ENCODE results near the gene ZMYND11.
"Not testable (repeated sequence)": the region's sequence is repeated elsewhere in the genome, so short reads cannot be mapped to it uniquely, and the experiment has no call there.

The ZMYND11 gene

DNA sequence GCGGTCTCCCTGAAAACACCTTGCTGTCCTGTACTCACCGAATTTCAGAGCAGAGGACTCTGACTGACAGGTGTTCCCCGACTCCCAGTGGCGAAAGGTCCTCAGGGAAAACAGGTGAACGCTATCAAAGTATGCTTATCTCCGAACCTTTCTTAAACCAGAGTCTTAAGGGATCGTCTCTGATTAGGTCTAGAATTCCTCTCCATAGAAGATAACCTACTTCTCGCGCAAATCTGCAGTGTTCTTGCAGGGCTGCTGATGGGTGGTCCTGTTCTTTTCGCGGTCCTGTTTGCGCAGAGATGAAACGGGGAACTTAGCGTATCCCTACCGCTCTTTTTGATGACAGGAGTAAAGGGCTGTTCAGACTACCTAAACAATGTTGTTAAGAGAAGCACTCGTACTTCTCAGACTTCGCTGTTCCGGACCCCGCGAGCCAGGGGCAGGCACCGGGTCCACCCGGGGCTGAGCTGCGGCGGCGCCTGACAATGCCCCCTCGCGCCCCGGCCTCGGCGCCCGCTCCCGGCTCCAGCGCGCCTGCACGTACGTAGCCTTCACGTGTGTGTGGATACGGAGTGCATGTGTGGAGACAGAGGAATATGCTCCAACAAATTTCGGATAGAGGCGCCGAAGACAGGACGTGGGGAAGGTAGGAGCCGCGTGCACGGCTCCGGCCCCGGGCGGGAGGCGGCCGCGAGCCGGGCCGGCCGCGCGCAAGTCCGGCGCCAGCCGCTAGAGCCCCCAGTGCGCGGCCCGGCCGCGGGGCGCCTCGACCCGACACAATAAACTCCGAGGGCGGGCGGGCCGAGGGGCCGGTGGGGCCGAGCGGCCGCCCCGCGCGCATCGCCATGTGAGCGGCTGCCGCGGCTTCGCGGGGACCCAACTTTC, 766 bp upstream of the ZMYND11 start:
- peak; percentile 10 for DNase-seq

DNA sequence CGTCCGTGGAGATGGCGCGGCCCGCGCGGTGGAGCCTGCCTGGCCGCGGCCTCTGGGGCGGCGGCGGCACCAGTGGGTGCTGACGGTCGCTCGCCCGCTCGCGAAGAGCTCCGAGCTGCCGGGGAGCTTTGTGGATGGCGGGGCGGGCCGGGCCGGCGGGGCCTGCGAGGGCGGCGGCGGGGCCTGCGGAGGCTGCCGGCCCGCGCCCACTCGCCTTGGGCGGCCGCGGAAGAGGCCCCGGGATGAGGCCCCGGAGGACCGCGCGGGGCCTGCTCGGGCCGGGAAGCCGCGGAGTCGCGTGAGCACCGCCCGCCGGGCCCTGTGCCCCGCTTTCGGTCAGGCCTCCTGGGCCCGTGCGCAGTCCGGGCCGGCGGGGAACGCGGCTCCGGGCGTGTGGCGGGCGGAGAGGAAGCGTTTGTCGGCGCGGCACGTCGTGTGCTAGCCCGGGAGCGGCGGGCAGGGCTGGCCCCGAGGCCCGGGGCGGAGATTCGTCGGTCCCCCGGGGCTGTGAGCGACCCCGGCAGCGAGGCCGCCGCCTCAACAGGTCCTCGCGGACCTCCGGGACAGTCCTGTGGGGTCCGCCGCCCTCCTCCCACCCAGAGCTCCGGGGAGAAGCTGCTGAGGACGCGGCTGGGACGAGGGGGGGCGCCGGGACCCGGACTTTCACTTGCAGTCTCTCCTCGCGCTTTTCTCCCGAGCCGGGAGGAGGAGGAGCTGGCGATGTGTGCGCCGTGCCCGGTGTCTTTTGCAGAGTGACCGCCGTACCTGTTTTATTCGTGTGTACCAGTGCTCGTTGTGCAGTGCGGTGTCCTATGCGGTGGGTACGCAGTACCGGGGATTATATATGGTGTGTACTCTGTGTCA, 578 bp downstream of the ZMYND11 start:
- peak; percentile 48 for DNase-seq

GRCh38 chr10:136465-136762, 1.2 kb downstream of the ZMYND11 start:
- DNase-seq = no peak

- peak; percentile 36 for DNase-seq
Measured at GRCh38 chr10:137031-137430, 1.8 kb downstream of the ZMYND11 start.

GRCh38 chr10:137606-138005, 2.4 kb downstream of the ZMYND11 start:
- no peak for DNase-seq

DNA sequence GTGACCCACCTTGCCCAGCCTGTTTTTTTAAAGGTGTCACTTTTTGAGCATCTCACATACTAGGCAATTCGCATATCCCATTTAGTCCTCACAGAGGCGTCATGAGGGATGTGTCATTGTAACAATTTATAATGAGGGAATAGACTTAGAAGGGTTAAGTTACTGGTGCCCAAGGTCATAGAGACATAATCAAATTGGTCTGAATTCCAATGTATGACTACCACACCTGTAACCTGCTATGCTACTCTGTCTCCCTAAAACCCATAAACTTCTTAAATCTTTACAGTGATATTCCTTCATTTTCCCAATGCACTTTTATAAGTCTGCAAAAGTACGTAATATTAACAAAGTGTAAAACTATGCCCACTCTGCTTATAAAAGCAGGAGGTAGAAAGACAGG, 7.1 kb downstream of the ZMYND11 start:
- DNase-seq = no peak

GRCh38 chr10:152915-153314, 17.7 kb downstream of the ZMYND11 start:
- DNase-seq = no peak

DNA sequence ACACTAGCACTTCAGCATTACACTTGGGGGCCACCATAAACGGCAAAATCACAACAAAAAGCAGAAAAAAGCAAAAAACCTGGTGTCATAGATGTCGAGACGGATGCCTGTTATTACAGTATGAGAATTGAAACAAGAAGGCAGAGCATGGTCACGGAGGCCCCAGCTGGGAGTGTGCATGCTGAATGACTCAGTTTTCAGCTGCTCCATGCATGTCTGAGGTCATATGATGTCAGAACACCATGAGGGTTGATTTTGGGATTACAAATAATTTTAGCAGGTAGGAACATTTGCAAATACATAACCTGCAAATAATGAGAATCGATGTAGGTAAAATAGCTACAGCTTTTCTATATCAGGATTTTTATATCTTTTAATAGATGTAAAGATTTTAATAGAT, 19.1 kb downstream of the ZMYND11 start:
- no peak for DNase-seq

GRCh38 chr10:167383-167782, 32.1 kb downstream of the ZMYND11 start:
- DNase-seq = no peak

DNA sequence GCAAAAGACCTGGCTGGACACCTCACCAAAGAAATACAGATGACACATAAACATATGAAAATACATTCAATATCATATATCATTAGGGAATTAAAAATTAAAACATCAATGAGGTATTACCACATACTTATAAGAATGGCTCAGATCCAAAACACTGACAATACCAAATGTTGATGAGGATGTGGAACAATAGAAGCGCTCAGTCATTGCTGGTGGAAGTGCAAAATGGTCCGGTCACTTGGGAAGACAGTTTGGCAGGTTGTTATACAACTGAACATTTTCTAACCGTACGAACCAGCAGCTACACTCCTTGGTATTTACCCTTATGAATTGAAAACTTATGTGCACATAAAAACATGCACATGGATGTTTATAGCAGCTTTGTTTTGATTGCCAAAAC, 38.5 kb downstream of the ZMYND11 start:
- DNase-seq = no peak

GRCh38 chr10:176677-177076, 41.4 kb downstream of the ZMYND11 start:
- no peak for DNase-seq

DNA sequence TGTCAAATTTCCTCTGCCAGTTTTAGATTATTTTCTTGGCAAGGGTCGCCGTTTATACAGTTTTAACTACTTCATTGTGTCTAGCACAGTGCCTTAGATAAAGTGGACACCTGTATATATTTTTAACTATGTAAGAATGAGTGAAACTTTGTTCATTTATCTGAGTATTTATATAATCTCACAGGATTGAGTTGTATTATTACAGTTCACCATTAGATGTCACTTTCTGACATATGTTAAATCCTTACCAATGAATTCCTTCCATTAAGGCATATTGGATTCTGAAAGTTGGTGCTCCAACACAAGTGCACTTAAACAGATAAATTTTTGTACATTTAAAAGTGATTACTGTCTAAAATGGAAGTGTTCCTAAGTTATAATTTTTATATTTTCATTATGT, 43.0 kb downstream of the ZMYND11 start:
- DNase-seq = no peak

- DNase-seq = no peak
Measured at GRCh38 chr10:178723-179122, 43.5 kb downstream of the ZMYND11 start.

DNA sequence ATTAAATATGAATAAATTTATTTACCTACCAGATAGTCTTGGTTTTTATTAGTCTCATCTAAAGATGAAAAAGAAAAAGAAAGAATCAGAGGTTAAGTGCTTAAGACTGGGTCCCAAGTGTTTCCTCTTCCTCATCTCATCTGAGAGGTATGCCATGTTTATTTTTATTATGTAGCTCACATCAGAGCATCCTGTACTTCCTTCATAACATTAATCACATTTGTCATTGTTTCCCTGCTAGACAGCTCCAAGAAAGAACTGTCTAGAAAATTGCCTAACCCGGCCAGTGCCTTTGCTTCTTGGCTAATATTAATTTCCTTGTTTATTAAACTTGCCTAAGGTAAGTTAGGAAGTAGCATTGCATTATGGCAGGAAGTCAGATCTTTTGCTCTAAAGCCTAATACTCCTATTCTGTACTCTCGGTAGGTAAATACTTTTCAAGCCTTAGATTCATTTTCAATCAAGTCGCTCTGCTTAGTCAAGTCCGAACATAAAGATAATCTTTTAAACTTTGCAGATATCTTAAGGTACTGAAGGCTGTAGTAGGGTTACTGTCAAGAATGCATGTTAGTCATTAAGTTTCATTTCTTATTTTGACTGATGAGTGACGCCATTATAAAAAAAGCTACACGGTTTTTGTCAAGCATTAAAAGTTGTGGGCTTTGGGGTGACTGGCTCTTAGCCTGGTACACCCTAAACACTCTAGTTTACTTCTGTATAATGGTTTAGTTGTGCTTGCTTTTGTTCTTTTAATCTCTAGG, 47.4 kb downstream of the ZMYND11 start:
- no peak for DNase-seq

DNA sequence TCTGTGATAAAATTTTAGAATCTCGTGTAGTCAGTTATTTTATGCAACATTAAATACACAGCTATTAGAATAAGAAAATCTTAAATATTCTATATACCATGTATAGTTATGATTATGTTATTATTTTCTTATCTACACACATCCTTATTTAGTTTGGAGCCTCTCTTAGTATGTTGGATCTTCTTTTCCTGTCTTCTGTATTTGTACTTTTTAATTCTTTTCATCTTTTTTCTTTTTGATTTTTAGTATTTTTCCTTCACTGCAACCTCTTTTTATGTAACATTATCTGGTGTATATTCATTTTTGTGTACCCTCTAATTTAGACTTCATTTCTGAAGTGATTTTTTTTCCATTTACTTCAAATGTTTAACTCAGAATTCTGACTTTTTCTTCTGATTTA, 48.9 kb downstream of the ZMYND11 start:
- DNase-seq = no peak

DNA sequence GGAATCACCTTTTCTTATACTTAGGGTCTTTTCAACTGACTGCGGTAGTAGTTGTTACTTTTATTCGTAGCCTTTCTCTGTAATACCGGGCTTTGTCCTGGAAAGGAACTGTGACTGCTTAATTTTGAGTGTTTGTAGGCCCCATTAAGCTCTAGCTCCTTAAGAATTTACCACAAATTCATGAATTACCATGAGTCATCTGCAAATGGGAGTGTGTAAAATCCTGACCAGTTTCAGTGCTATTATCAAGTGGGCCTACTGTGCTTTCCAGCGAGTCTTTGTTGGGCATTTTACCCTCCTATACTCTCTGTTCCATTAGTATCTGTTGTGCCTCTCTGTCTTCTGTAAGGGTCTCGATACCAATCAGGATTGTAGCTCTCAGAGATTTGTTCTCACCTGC, 49.7 kb downstream of the ZMYND11 start:
- no peak for DNase-seq

DNA sequence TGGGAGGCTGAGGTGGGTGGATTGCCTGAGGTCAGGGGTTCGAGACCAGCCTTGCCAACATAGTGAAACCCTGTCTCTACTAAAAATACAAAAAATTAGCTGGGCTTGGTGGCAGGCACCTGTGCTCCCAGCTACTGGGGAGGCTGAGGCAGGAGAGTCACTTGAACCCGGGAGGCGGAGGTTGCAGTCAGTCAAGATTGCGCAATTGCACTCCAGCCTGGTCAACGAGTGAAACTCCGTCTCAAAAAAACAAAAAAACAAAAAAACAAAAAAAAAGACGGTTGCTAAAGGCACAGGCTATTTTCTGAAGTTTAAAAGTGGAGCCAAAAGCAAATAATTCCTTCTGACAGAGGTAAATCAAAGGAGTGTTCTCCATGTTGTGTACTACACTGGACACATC, 50.3 kb downstream of the ZMYND11 start:
- not testable (repeated sequence) for DNase-seq

GRCh38 chr10:186911-187310, 51.7 kb downstream of the ZMYND11 start:
- no peak for DNase-seq

DNA sequence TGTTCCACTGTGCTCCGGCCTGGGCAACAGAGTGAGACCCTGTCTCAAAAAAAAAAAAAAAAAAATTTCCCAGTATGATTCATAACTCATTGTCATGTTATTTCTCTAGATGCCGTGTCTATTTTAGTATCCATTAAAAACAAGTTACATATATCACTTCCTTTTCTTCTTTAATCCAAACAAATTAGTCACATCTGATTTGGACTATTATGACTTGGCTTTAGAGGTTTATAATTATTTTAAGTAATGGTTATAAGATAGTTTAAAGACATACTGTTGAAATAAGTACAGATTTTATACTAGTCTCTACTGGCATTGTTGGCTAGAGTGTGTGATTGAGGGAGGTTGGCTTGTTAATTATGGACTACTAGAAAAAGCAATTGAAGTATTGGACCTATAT, 53.3 kb downstream of the ZMYND11 start:
- DNase-seq = no peak

DNA sequence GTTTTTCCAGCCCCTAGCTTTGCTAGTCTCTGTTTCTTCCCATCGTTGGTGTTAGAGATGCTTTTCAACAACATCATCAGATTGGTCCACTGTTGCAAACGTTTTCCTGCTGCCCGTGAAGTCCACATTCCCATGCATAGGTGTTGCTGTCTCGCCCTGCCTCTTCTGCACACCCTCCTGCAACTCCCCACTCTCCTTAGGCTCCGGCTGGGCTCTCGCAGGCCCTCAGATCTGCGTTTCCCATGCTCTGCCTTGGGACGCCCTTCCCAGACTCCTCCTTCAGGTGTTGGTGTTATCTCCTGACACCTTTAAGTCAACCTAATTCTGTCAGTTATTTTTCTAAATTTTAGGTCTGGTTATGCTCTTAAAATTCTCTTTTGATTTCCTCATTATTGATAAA, 55.0 kb downstream of the ZMYND11 start:
- no peak for DNase-seq

GRCh38 chr10:191703-192518, 56.7 kb downstream of the ZMYND11 start:
- DNase-seq = no peak

DNA sequence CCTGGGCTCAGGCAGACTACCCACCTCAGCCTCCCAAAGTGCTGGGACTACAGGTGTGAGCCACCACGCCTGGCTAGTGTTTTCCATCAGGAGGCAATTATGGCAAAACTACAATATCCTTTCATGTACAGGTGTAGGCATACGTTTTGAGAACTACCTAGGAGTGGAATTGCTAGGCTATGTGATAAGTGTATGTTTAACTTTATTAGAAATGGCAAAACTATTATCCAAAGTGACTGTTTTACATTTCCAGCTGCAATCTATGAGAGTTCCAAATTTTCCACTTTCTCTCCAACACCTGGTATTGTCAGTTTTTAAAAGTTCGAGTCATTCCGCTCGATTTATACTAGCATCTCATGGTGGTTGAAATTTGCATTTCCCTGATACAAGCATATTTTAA, 59.0 kb downstream of the ZMYND11 start:
- no peak for DNase-seq

DNA sequence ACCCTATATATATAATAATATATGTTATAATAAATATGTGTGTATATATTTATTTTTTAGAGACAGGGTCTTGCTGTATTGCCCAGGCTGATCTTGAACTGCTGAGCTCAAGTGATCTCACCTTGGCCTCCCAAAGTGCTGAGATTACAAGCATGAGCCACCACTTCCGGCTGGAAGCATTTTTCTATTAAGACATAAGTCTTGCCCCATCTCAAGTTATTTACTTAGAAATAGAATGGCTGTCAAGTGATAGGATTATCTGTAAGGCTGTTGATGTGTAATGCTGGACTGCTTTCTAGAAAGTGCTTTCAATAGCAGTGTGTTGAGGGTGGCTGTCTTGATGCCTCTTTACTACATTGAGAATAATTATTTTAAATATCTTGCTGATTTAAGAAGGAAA, 65.2 kb downstream of the ZMYND11 start:
- DNase-seq = no peak
